Activated T-cell treated with anti-CD3 and anti-CD28 coated beads, Interleukin-2, amount 50 U/mL, for 1 hour (primary cell): ENCODE results near the gene MAFG.
A peak's percentile ranks its signal among the peaks of the same experiment; 100 is the strongest.
"Not testable (repeated sequence)": the region's sequence is repeated elsewhere in the genome, so short reads cannot be mapped to it uniquely, and the experiment has no call there.

ENCODE experiments used
- DNase-seq: peaks from one replicate; pipeline ENCODE4 v3.0.0-alpha.2; 2020

Gene MAFG

GRCh38 chr17:81957691-81958432 lies 30.3 kb upstream of the MAFG start:
- DNase-seq = no peak

GRCh38 chr17:81956607-81957589 lies 29.4 kb upstream of the MAFG start:
- no peak for DNase-seq

- no peak for DNase-seq
These were observed 28.4 kb upstream of the MAFG start for GRCh38 chr17:81955756-81956544.

GRCh38 chr17:81955058-81955681 lies 27.6 kb upstream of the MAFG start:
- no peak for DNase-seq

GRCh38 chr17:81954131-81955057 lies 26.9 kb upstream of the MAFG start:
- DNase-seq = no peak

- not testable (repeated sequence) for DNase-seq
These were observed 25.9 kb upstream of the MAFG start for GRCh38 chr17:81953443-81953842.

GRCh38 chr17:81952792-81953228 lies 25.3 kb upstream of the MAFG start:
- no peak for DNase-seq

- no peak for DNase-seq
These were observed 24.5 kb upstream of the MAFG start for GRCh38 chr17:81951785-81952684.

- no peak for DNase-seq
These were observed 23.0 kb upstream of the MAFG start for GRCh38 chr17:81950501-81950900.

GRCh38 chr17:81948635-81949378 lies 21.3 kb upstream of the MAFG start:
- no peak for DNase-seq

- DNase-seq = no peak
These were observed 19.7 kb upstream of the MAFG start, which contains the start of gene MYADML2 for GRCh38 chr17:81947189-81947588. MYADML2 (minus strand) TSS chr17:81947233; CDS start chr17:81941741, 5,492 bp downstream.

GRCh38 chr17:81944858-81945257 lies 17.3 kb upstream of the MAFG start:
- no peak for DNase-seq

- DNase-seq = no peak
These were observed 14.6 kb upstream of the MAFG start for GRCh38 chr17:81942167-81942553.

GRCh38 chr17:81941484-81942166 lies 14.1 kb upstream of the MAFG start:
- peak; percentile 16 for DNase-seq

- DNase-seq = no peak
These were observed 13.3 kb upstream of the MAFG start for GRCh38 chr17:81940538-81941483.

- no peak for DNase-seq
These were observed 12.4 kb upstream of the MAFG start for GRCh38 chr17:81939881-81940385.

GRCh38 chr17:81939218-81939617 lies 11.7 kb upstream of the MAFG start:
- no peak for DNase-seq
